Stomach (tissue), 9 donors: ENCODE results near the gene ESPL1. TPM values are rescaled to one million over a fixed set of nuclear protein-coding genes. Genes with fewer than 3 reads are reported as not detected.

Source experiments
- DNase-seq, 2 donors: peaks; one replicate each; pipeline versions ENCODE4 v3.0.0 to v3.0.0-alpha.2; 2013 to 2019
- H3K27ac ChIP-seq, 5 donors: fragments of 200-600 bp in 4 of 5; sonication (generic) in 4 of 5; one replicate each; pipeline ENCODE4 v1.5.1; 2013 to 2019; ENCODE audit warnings: mild to moderate bottlenecking in 1 of 5, moderate library complexity in 1 of 5
- H3K27me3 ChIP-seq, 3 donors: fragments of 200-600 bp; sonication (generic); one replicate each; pipeline ENCODE4 v1.5.1; 2017 to 2019; ENCODE audit warnings: mixed run types in 1 of 3
- H3K36me3 ChIP-seq, 4 donors: fragments of 200-600 bp; sonication (generic); 1 replicate in 3 of 4; 2 replicates in 1 of 4; pipeline ENCODE4 v1.5.1; 2016 to 2019
- H3K4me1 ChIP-seq, 4 donors: fragments of 200-600 bp; sonication (generic); one replicate each; pipeline ENCODE4 v1.5.1; 2016 to 2019
- H3K4me3 ChIP-seq, 4 donors: fragments of 200-600 bp; sonication (generic) in 3 of 4; one replicate each; pipeline ENCODE4 v1.5.1; 2016 to 2019; ENCODE audit warnings: mild to moderate bottlenecking in 1 of 4
- H3K9me3 ChIP-seq, 4 donors: fragments of 200-600 bp; sonication (generic); one replicate each; pipeline ENCODE4 v1.5.1; 2016 to 2019
- CTCF ChIP-seq, 7 experiments: fragments of 450-650 bp in 4 of 7; fragments of 200-600 bp in 3 of 7; sonication (generic) in 3 of 7; IDR thresholded peaks; one replicate each; pipeline ENCODE4 v1.5.1; 2016 to 2019; ENCODE audit warnings: antibody characterized with exemption in 7 of 7, control low read depth in 2 of 7, mild to moderate bottlenecking in 1 of 7
- EP300 ChIP-seq: sonication (generic); formaldehyde crosslinking; IDR thresholded peaks from one replicate; pipeline ENCODE4 v1.6.1; 2017; ENCODE audit warnings: antibody characterized with exemption
- POLR2A ChIP-seq, 4 donors: fragments of 450-650 bp; IDR thresholded peaks; one replicate each; pipeline ENCODE4 v1.6.1; 2016; ENCODE audit warnings: antibody characterized with exemption in 4 of 4, control low read depth in 2 of 4, mild to moderate bottlenecking in 1 of 4, moderate library complexity in 1 of 4
- POLR2AphosphoS5 ChIP-seq, 3 donors: sonication (generic); formaldehyde crosslinking; IDR thresholded peaks; one replicate each; pipeline ENCODE4 v1.6.1; 2016; ENCODE audit warnings: antibody characterized with exemption in 3 of 3
- WGBS, 5 donors: extraction: QIAGEN DNeasy Blood & Tissue Kit in 3 of 5; methylation state at CpG; one replicate each; pipeline versions ENCODE4 v1.1.5 to v1.1.7; 2013 to 2018; 5-methylcytosine and 5-hydroxymethylcytosine counted together
- intact Hi-C: fragments of 100-400 bp; cut with DNase I; formaldehyde crosslinking; loops from one replicate; pipeline ENCODE4 v1.15.1; 2023; ENCODE audit warnings: low total_unique reads
- polyA plus RNA-seq, 3 donors: library from polyadenylated mRNA; stranded (reverse); fragments of 200-250 nt; gene quantifications; one replicate each; pipeline ENCODE4 v1.2.3, GENCODE V29; 2013
- total RNA-seq, 5 donors: library from RNA; depleted of rRNA; stranded (reverse); fragments of >200 nt; gene quantifications; one replicate each; pipeline versions ENCODE4 v1.1.0 to v1.2.3, GENCODE V29; 2014 to 2016
- donor health status: healthy with polysubstance abuse.
- donor health status: Bipolar disorder and iron deficiency.
- donor health status: healthy.

ESPL1 gene
- total and polyA plus RNA-seq, 8 donors, result 0.15 to 43.2 (median 5.3) TPM

GRCh38 chr12:53235742-53236442 lies 32.2 kb upstream of the ESPL1 start:
- H3K4me1 ChIP-seq, result peaks cover 23 to 36% (median 34%) of the 10 kb centered on the region in 4 donors
- DNase-seq, result no peak
- no peaks in the 10 kb centered on the region for H3K9me3 ChIP-seq
- H3K27me3 ChIP-seq, result peaks cover 0 to 12% (median 0%) of the 10 kb centered on the region in 3 donors
- TF ChIP-seq POLR2AphosphoS5 (IDR thresholded peaks at IDR 0.05), result no peak
- TF ChIP-seq EP300, result no peak
- TF ChIP-seq POLR2A (IDR thresholded peaks at IDR 0.05), result no peak
- TF ChIP-seq CTCF (IDR thresholded peaks at IDR 0.05), result no peak
- H3K36me3 ChIP-seq, result no peaks in the 10 kb centered on the region
- WGBS, 5 donors, result 73 to 83% (median 77%) methylated on average over 8 to 9 of the region's 9 CpGs
- no peak overlapping the region for H3K4me3 ChIP-seq
- intact Hi-C loops, result no loop called here
- no peak overlapping the region for H3K27ac ChIP-seq

- Histone ChIP-seq H3K4me1 (peaks cover 19 to 30% (median 27%) of the 10 kb centered on the region in 4 donors), H3K27ac (no peak overlapping the region), H3K36me3 (no peaks in the 10 kb centered on the region), H3K4me3 (no peak overlapping the region), H3K27me3 (peaks cover 0 to 9% (median 0%) of the 10 kb centered on the region in 3 donors), H3K9me3 (no peaks in the 10 kb centered on the region)
- intact Hi-C loops, result no loop called here
- peak in 1 of 2 donors; percentile 25 for DNase-seq
- WGBS, 5 donors, result 84 to 96% (median 92%) methylated on average over 1 of the region's 1 CpG
- no peak for TF ChIP-seq CTCF (IDR thresholded peaks at IDR 0.05)
- TF ChIP-seq POLR2A (IDR thresholded peaks at IDR 0.05), result no peak
- no peak for TF ChIP-seq POLR2AphosphoS5 (IDR thresholded peaks at IDR 0.05)
- no peak for TF ChIP-seq EP300
Measured at GRCh38 chr12:53236443-53237111, 31.5 kb upstream of the ESPL1 start.

- Histone ChIP-seq H3K36me3 (no peaks in the 10 kb centered on the region), H3K9me3 (no peaks in the 10 kb centered on the region), H3K4me1 (no peaks in the 10 kb centered on the region), H3K27me3 (peaks cover 0 to 25% (median 0%) of the 10 kb centered on the region in 3 donors), H3K27ac (no peak overlapping the region), H3K4me3 (no peak overlapping the region)
- intact Hi-C loops, result no loop called here
- no peak for TF ChIP-seq EP300
- TF ChIP-seq POLR2AphosphoS5 (IDR thresholded peaks at IDR 0.05), result no peak
- no peak for TF ChIP-seq CTCF (IDR thresholded peaks at IDR 0.05)
- no peak for TF ChIP-seq POLR2A (IDR thresholded peaks at IDR 0.05)
- WGBS, 5 donors, result 85 to 95% (median 93%) methylated on average over 10 of the region's 10 CpGs
- DNase-seq, result no peak
Measured at GRCh38 chr12:53239643-53240258, 28.3 kb upstream of the ESPL1 start.

- intact Hi-C loops, result no loop called here
- Histone ChIP-seq H3K27ac (no peak overlapping the region), H3K27me3 (peaks cover 0 to 25% (median 0%) of the 10 kb centered on the region in 3 donors), H3K4me1 (no peaks in the 10 kb centered on the region), H3K4me3 (no peak overlapping the region), H3K36me3 (no peaks in the 10 kb centered on the region), H3K9me3 (no peaks in the 10 kb centered on the region)
- peak in 1 of 2 donors; percentile 20 for DNase-seq
- TF ChIP-seq POLR2A (IDR thresholded peaks at IDR 0.05), result no peak
- TF ChIP-seq EP300, result no peak
- no peak for TF ChIP-seq POLR2AphosphoS5 (IDR thresholded peaks at IDR 0.05)
- TF ChIP-seq CTCF (IDR thresholded peaks at IDR 0.05), result no peak
- 71 to 78% (median 77%) methylated on average over 11 of the region's 11 CpGs for WGBS, 5 donors
Measured at GRCh38 chr12:53241623-53242412, 26.3 kb upstream of the ESPL1 start.
